Activated T-helper 17 cell treated with anti-CD3 and anti-CD28 coated beads, Interleukin-2, amount 50 U/mL, for 72 hours (primary cell): Measurements from ENCODE around the gene SLCO1A2. TPM values are rescaled to one million over a fixed set of nuclear protein-coding genes. Genes with fewer than 3 reads are reported as not detected.
A peak's percentile ranks its signal among the peaks of the same experiment; 100 is the strongest.
"Not testable (repeated sequence)": the region's sequence is repeated elsewhere in the genome, so short reads cannot be mapped to it uniquely, and the experiment has no call there.

Source experiments
- ATAC-seq: fragments of 150-1000 bp; cut with Tn5 transposase; replicated peaks from 2 replicates; pipeline ENCODE4 v1.10.0; 2021; ENCODE audit warnings: mild to moderate bottlenecking, moderate library complexity
- H3K27ac Mint-ChIP-seq: one replicate; pipeline ENCODE4 v1.8.0; 2022; ENCODE audit warnings: mixed read lengths
- H3K27me3 Mint-ChIP-seq: one replicate; pipeline ENCODE4 v1.8.0; 2022; ENCODE audit warnings: mixed read lengths
- H3K36me3 Mint-ChIP-seq: one replicate; pipeline ENCODE4 v1.8.0; 2022; ENCODE audit warnings: low read depth, mild to moderate bottlenecking, mixed read lengths
- H3K4me1 Mint-ChIP-seq: one replicate; pipeline ENCODE4 v1.8.0; 2022; ENCODE audit warnings: mixed read lengths
- H3K4me3 Mint-ChIP-seq: one replicate; pipeline ENCODE4 v1.8.0; 2022; ENCODE audit warnings: mild to moderate bottlenecking, mixed read lengths
- H3K9me3 Mint-ChIP-seq: one replicate; pipeline ENCODE4 v1.8.0; 2022; ENCODE audit warnings: mixed read lengths
- total RNA-seq, 2 donors: library from RNA; stranded (reverse); gene quantifications; one replicate each; pipeline ENCODE4 v1.2.3, GENCODE V29; 2022

SLCO1A2 gene
- total RNA-seq: not detected

DNA sequence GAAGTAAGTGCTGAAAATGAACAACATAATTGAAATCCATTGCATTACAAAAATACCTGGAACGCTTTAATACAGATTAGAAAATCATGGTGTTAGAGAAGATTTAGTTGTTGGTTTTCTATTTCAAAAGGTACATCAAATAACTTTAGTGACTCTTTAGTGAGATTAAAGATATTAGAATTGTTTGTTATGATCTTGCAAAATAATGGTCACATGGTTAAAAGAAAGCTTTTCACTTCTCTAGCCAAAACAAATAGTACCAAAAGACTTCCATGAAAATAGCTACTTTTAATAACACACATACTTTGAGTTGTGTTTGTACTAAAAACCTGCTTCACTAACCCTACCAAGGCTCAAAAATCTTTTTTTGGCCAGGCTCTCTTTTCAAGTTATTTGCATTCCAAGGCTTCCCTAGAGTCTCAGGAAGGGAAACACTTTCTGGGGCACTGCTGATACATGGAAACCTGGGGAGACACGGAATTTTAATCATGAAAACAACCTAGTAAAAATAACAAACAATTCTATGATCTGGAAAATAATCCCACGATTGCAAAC lies at the start of gene SLCO1A2:
SLCO1A2 (minus strand) TSS at position 147 of the 555 bp plus-strand sequence. CDS start 270 bp downstream, outside the sequence.
- Mint-ChIP-seq H3K4me3 (no peak within 1 kb of the TSS), H3K4me1 (no peaks in the 10 kb centered on the region)
- ATAC-seq: no peak

GRCh38 chr12:21384261-21384660 lies 49.5 kb upstream of the SLCO1A2 start:
- ATAC-seq: no peak
- Mint-ChIP-seq H3K9me3 (no peaks in the 10 kb centered on the region), H3K27me3 (peaks cover 3% of the 10 kb centered on the region), H3K4me3 (no peak overlapping the region), H3K27ac (no peak overlapping the region), H3K4me1 (no peaks in the 10 kb centered on the region), H3K36me3 (no peaks in the 10 kb centered on the region)

More for the DNA sequence above, at the start of gene SLCO1A2:
- Mint-ChIP-seq H3K36me3 (no peaks in the 10 kb centered on the region), H3K27me3 (peaks cover 4% of the 10 kb centered on the region), H3K9me3 (peaks cover 5% of the 10 kb centered on the region), H3K27ac (no peak within 1 kb of the TSS)

DNA sequence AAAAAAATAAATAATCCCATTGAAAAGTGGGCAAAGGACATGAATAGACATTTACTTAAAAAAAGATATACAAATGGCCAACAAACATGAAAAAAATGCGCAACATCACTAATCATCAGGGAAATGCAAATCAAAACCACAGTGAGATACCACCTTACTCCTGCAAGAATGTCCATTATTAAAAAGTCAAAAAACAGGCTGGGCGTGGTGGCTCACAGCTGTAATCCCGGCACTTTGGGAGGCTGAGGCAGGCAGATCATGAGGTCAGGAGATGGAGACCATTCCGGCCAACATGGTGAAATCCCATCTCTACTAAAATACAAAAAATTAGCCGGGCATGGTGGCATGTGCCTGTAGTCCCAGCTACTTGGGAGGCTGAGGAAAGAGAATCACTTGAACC lies 46.6 kb upstream of the SLCO1A2 start:
- not testable (repeated sequence) for H3K27ac Mint-ChIP-seq, H3K4me3 Mint-ChIP-seq, H3K4me1 Mint-ChIP-seq, ATAC-seq, H3K27me3 Mint-ChIP-seq, H3K36me3 Mint-ChIP-seq, H3K9me3 Mint-ChIP-seq

- H3K27ac Mint-ChIP-seq: no peak overlapping the region
- H3K9me3 Mint-ChIP-seq: no peaks in the 10 kb centered on the region
- ATAC-seq: no peak
- no peaks in the 10 kb centered on the region for H3K36me3 Mint-ChIP-seq
- H3K4me1 Mint-ChIP-seq: no peaks in the 10 kb centered on the region
- H3K4me3 Mint-ChIP-seq: no peak overlapping the region
- peaks cover 7% of the 10 kb centered on the region for H3K27me3 Mint-ChIP-seq
Observed at GRCh38 chr12:21379218-21379617, 44.5 kb upstream of the SLCO1A2 start.

DNA sequence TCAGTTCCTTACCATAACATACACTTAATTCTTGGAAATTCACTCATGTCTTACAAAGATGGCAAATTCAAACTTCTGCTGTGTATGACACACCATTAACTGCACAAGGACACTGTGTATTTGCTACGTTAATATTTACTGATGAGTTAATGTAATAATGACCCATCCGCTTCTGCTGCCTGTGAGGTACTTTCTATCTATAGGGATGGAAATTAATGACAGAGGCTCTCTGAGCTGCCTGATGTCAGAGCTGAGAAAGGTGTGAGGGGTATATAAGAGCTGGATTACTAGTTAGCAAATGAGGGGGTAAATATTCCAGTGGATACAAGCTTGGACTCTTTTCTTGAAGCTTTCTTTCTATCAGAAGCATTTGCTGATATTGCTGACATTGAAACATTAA lies 37.9 kb upstream of the SLCO1A2 start, which contains the start of gene IAPP:
IAPP (plus strand) TSS at position 301 of the 400 bp plus-strand sequence. CDS start 450 bp downstream, outside the sequence.
- Mint-ChIP-seq H3K27ac (no peak within 1 kb of the TSS), H3K4me1 (peaks cover 5% of the 10 kb centered on the region), H3K36me3 (no peaks in the 10 kb centered on the region), H3K9me3 (no peaks in the 10 kb centered on the region), H3K27me3 (peaks cover 4% of the 10 kb centered on the region), H3K4me3 (no peak within 1 kb of the TSS)
- no peak for ATAC-seq

- no peak for ATAC-seq
- Mint-ChIP-seq H3K36me3 (no peaks in the 10 kb centered on the region), H3K4me3 (no peak overlapping the region), H3K4me1 (peaks cover 5% of the 10 kb centered on the region), H3K27me3 (no peaks in the 10 kb centered on the region), H3K27ac (no peak overlapping the region), H3K9me3 (no peaks in the 10 kb centered on the region)
Observed at GRCh38 chr12:21370845-21371449, 36.2 kb upstream of the SLCO1A2 start.

DNA sequence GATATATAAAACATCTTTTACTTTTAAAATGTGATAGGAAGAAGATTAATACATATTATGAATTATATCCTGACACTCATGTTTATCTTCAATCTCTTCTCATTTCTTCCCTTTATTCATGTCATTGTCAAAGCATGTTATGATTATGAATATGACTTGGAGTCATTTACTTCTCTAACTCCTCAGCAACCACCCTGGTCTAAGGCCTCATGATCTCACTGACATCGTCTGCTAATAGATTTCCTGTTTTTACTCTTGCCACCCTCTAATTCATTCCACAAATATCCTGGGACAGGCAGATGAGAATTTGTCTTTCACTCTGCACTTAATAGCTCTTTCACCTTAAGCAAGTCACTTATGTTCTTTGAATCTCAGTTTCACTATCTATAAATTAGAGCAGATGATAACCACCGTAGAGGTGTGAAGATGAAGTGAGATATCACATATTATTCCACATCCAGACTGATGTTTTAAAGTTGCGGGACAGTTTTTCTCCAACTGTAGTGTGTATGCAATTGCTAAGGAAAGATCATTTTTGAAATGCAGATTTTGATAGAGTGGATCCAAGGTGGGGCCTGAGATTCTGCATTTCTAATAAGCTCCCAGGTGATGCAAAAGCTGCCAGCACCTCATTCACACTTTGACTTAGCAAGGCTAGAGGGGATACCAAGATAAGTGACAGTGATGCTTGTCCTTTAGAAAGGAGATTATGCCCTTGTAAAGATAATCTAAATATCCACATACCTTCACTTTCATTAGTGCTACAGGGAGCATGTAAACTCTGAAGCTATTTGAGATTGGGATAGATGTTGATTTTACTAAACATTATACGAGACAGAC lies 34.6 kb upstream of the SLCO1A2 start:
- H3K27ac Mint-ChIP-seq: no peak overlapping the region
- peak; percentile 54 for ATAC-seq
- H3K4me3 Mint-ChIP-seq: no peak overlapping the region
- H3K4me1 Mint-ChIP-seq: peaks cover 5% of the 10 kb centered on the region
- H3K36me3 Mint-ChIP-seq: no peaks in the 10 kb centered on the region
- no peaks in the 10 kb centered on the region for H3K27me3 Mint-ChIP-seq
- H3K9me3 Mint-ChIP-seq: no peaks in the 10 kb centered on the region

- not testable (repeated sequence) for H3K36me3 Mint-ChIP-seq, H3K4me1 Mint-ChIP-seq, H3K9me3 Mint-ChIP-seq, ATAC-seq, H3K27me3 Mint-ChIP-seq, H3K27ac Mint-ChIP-seq, H3K4me3 Mint-ChIP-seq
Observed at GRCh38 chr12:21360632-21361031, 25.9 kb upstream of the SLCO1A2 start.

DNA sequence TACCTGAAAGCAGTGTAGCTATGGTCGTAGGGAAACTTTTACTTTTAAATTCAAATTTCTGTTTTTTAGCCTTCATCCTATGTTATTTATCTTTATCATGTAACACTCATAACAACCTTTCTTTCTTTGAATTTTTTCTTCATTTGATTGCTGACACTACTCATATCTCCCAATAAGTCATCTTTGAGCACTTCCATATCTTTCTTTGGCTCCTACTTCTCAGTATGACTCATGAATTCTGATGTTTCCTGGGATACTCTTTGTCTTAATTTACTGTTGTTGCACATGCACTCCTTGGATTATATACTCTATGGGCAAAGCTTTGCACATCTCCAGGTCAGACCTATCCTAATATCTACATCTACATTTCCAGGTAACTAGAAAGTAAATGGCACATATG lies 19.9 kb upstream of the SLCO1A2 start:
- ATAC-seq: no peak
- Mint-ChIP-seq H3K9me3 (no peaks in the 10 kb centered on the region), H3K4me3 (no peak overlapping the region), H3K27me3 (peaks cover 12% of the 10 kb centered on the region), H3K4me1 (no peaks in the 10 kb centered on the region), H3K27ac (no peak overlapping the region), H3K36me3 (no peaks in the 10 kb centered on the region)

DNA sequence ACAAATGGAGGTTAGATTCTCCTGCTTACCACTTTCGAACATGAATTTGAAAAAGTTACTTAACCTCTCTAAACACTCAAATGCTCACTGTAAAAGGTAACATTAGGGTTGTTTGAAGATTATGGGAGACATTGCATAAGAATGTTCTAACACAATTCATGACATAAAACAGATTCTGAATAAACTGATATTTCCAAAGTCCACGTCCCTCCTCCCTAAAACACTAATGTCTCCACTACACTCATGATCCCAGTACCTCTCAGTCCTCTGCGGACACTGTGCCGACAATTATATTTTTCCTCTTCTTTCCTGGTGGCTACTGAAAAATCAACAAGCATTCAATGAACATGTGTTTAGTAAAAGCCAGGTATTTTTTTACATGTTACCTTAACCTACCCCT lies 19.2 kb upstream of the SLCO1A2 start:
- Mint-ChIP-seq H3K27ac (no peak overlapping the region), H3K36me3 (no peaks in the 10 kb centered on the region), H3K4me3 (no peak overlapping the region), H3K27me3 (peaks cover 14% of the 10 kb centered on the region), H3K9me3 (no peaks in the 10 kb centered on the region), H3K4me1 (no peaks in the 10 kb centered on the region)
- ATAC-seq: no peak

- H3K4me1 Mint-ChIP-seq: no peaks in the 10 kb centered on the region
- peaks cover 16% of the 10 kb centered on the region for H3K27me3 Mint-ChIP-seq
- no peak for ATAC-seq
- no peak overlapping the region for H3K27ac Mint-ChIP-seq
- H3K36me3 Mint-ChIP-seq: no peaks in the 10 kb centered on the region
- H3K9me3 Mint-ChIP-seq: no peaks in the 10 kb centered on the region
- no peak overlapping the region for H3K4me3 Mint-ChIP-seq
Observed at GRCh38 chr12:21353487-21353886, 18.8 kb upstream of the SLCO1A2 start.

DNA sequence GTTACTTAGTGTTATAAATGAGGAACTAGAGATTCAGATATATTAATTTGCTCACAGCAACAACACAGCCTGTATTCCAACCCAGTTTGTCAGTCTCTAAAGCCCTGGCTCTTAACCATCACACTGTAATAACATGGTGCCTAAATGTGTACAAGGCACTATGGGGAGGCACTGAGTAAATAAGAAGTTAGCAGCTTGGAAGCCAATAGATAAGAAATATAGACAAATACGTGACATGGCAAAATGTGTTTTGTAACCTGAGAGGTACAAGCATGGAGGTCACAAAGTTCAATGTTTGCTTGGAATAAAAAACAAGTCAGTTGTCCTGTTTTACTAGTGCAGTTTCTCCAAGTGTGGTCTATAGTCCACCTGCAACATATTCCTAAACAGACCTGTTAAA lies 16.3 kb upstream of the SLCO1A2 start:
- Mint-ChIP-seq H3K27me3 (peaks cover 22% of the 10 kb centered on the region), H3K27ac (no peak overlapping the region), H3K4me1 (no peaks in the 10 kb centered on the region), H3K9me3 (no peaks in the 10 kb centered on the region), H3K4me3 (no peak overlapping the region), H3K36me3 (no peaks in the 10 kb centered on the region)
- no peak for ATAC-seq

GRCh38 chr12:21346542-21347205 lies 12.0 kb upstream of the SLCO1A2 start:
- H3K4me1 Mint-ChIP-seq: no peaks in the 10 kb centered on the region
- H3K27ac Mint-ChIP-seq: no peak overlapping the region
- H3K9me3 Mint-ChIP-seq: no peaks in the 10 kb centered on the region
- no peak for ATAC-seq
- H3K4me3 Mint-ChIP-seq: no peak overlapping the region
- peaks cover 14% of the 10 kb centered on the region for H3K27me3 Mint-ChIP-seq
- H3K36me3 Mint-ChIP-seq: no peaks in the 10 kb centered on the region

DNA sequence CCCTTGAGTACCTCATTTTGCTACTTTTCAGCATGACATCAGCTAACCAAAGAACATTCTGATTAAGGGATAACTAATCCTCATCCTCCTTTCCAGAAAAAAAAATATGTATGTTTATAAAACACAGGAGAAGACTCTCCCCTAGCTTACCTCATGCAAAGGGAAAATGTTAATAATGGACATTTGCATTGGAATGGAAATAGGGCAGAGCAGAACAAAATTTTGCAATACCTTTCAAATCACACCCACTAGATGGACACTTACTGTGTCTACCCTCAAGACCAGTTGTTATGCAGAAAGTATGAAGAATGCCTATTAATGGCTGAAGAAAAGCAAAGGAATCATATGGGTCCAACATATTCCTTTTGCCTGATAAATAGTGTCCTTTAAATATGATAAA lies 8.9 kb upstream of the SLCO1A2 start:
- Mint-ChIP-seq H3K27ac (no peak overlapping the region), H3K4me3 (no peak overlapping the region), H3K9me3 (no peaks in the 10 kb centered on the region), H3K27me3 (peaks cover 11% of the 10 kb centered on the region), H3K4me1 (peaks cover 6% of the 10 kb centered on the region), H3K36me3 (no peaks in the 10 kb centered on the region)
- no peak for ATAC-seq
